HG02610 (cell line): ENCODE data around the gene DCLK1.
"Not testable (repeated sequence)": the region's sequence is repeated elsewhere in the genome, so short reads cannot be mapped to it uniquely, and the experiment has no call there.

Experiments used
- ATAC-seq: cut with Tn5 transposase; IDR thresholded peaks from one replicate; pipeline ENCODE4 v1.9.1; 2021; ENCODE audit warnings: mild to moderate bottlenecking, moderate library complexity; ENCODE audit not compliant: unreplicated experiment

DCLK1 gene

GRCh38 chr13:35990196-35990595 lies 141.0 kb downstream of the DCLK1 start:
- ATAC-seq, result no peak

- no peak for ATAC-seq
Measured at GRCh38 chr13:35988648-35989081, 142.5 kb downstream of the DCLK1 start.

- ATAC-seq, result no peak
Measured at GRCh38 chr13:35987572-35988513, 143.3 kb downstream of the DCLK1 start.

GRCh38 chr13:35984776-35985453 lies 146.3 kb downstream of the DCLK1 start:
- no peak for ATAC-seq

- ATAC-seq, result no peak
Measured at GRCh38 chr13:35984287-35984686, 146.9 kb downstream of the DCLK1 start.

GRCh38 chr13:35983703-35984102 lies 147.5 kb downstream of the DCLK1 start:
- ATAC-seq, result not testable (repeated sequence)

GRCh38 chr13:35983206-35983605 lies 148.0 kb downstream of the DCLK1 start:
- ATAC-seq, result no peak

- no peak for ATAC-seq
Measured at GRCh38 chr13:35979361-35979951, 151.7 kb downstream of the DCLK1 start.

- ATAC-seq, result peak; percentile 45
Measured at GRCh38 chr13:35978607-35979316, 152.4 kb downstream of the DCLK1 start.

- ATAC-seq, result no peak
Measured at GRCh38 chr13:35977060-35977459, 154.1 kb downstream of the DCLK1 start.

GRCh38 chr13:35976126-35976525 lies 155.1 kb downstream of the DCLK1 start:
- ATAC-seq, result no peak

- ATAC-seq, result not testable (repeated sequence)
Measured at GRCh38 chr13:35966951-35967350, 164.2 kb downstream of the DCLK1 start.

- ATAC-seq, result no peak
Measured at GRCh38 chr13:35966024-35966423, 165.2 kb downstream of the DCLK1 start.

- ATAC-seq, result no peak
Measured at GRCh38 chr13:35965226-35965927, 165.8 kb downstream of the DCLK1 start.

GRCh38 chr13:35964863-35965180 lies 166.4 kb downstream of the DCLK1 start:
- no peak for ATAC-seq

GRCh38 chr13:35964011-35964862 lies 166.9 kb downstream of the DCLK1 start:
- no peak for ATAC-seq

- no peak for ATAC-seq
Measured at GRCh38 chr13:35961461-35962220, 169.5 kb downstream of the DCLK1 start.

- ATAC-seq, result no peak
Measured at GRCh38 chr13:35961002-35961401, 170.2 kb downstream of the DCLK1 start.

- ATAC-seq, result no peak
Measured at GRCh38 chr13:35957996-35958395, 173.2 kb downstream of the DCLK1 start.
